Activated CD4-positive, alpha-beta T cell treated with anti-CD3 and anti-CD28 coated beads for 4 hours (primary cell): ENCODE results near the gene STMN3.

Source experiments
- DNase-seq, 2 donors: peaks; one replicate each; pipeline ENCODE4 v3.0.0-alpha.2; 2020

The STMN3 gene

GRCh38 chr20:63691711-63692435 is 38.6 kb upstream of the STMN3 start:
- no peak for DNase-seq

- no peak for DNase-seq
These were observed 37.9 kb upstream of the STMN3 start for GRCh38 chr20:63690898-63691710.

- no peak for DNase-seq
These were observed 37.0 kb upstream of the STMN3 start for GRCh38 chr20:63690003-63690897.

GRCh38 chr20:63689046-63690002 is 36.1 kb upstream of the STMN3 start:
- no peak for DNase-seq

GRCh38 chr20:63688228-63689045 is 35.2 kb upstream of the STMN3 start:
- DNase-seq = no peak

- no peak for DNase-seq
These were observed 34.4 kb upstream of the STMN3 start for GRCh38 chr20:63687419-63688178.

- peak; percentile 56 to 71 for DNase-seq
These were observed 33.5 kb upstream of the STMN3 start for GRCh38 chr20:63686492-63687321.

GRCh38 chr20:63686094-63686491 is 32.9 kb upstream of the STMN3 start:
- DNase-seq = no peak

- no peak for DNase-seq
These were observed 32.2 kb upstream of the STMN3 start for GRCh38 chr20:63685269-63686026.

GRCh38 chr20:63682384-63683139 is 29.3 kb upstream of the STMN3 start:
- DNase-seq = no peak

GRCh38 chr20:63681609-63682142 is 28.5 kb upstream of the STMN3 start:
- DNase-seq = no peak

GRCh38 chr20:63680857-63681608 is 27.8 kb upstream of the STMN3 start:
- DNase-seq = no peak

- no peak for DNase-seq
These were observed 27.2 kb upstream of the STMN3 start for GRCh38 chr20:63680427-63680826.

- DNase-seq = no peak
These were observed 26.6 kb upstream of the STMN3 start for GRCh38 chr20:63679799-63680305.

- DNase-seq = no peak
These were observed 25.6 kb upstream of the STMN3 start for GRCh38 chr20:63678667-63679465.

- DNase-seq = no peak
These were observed 24.8 kb upstream of the STMN3 start for GRCh38 chr20:63678071-63678470.
